Panc1 (cell line): ENCODE data around the gene KRTAP2-3. TPM values are rescaled to one million over a fixed set of nuclear protein-coding genes. Genes with fewer than 3 reads are reported as not detected.
A peak's percentile ranks its signal among the peaks of the same experiment; 100 is the strongest.
"Not testable (repeated sequence)": the region's sequence is repeated elsewhere in the genome, so short reads cannot be mapped to it uniquely, and the experiment has no call there.

Experiments used
- ATAC-seq: fragments of 200-7000 bp; cut with Tn5 transposase; 2 replicates; pipeline ENCODE4 v1.9.1; 2020; ENCODE audit warnings: mild to moderate bottlenecking, moderate library complexity
- BruUV-seq: library from RNA; stranded (reverse); fragments of 400-500 nt; replicated peaks from 2 replicates; lab custom pipeline; 2021; lab: Mats Ljungman, UMichigan
- CTCF ChIA-PET: fragments of 300-600 bp; sonication (Branson Sonifier 250); formaldehyde crosslinking; loops from one replicate; lab custom pipeline; 2022; ENCODE audit warnings: antibody characterized with exemption; lab: Charles Lee
- POLR2A ChIA-PET: fragments of 300-600 bp; sonication (Branson Sonifier 250); formaldehyde crosslinking; loops from one replicate; lab custom pipeline; 2022; ENCODE audit warnings: antibody characterized with exemption; lab: Charles Lee
- DNase-seq: peaks from one replicate; pipeline ENCODE4 v3.0.0-alpha.2; 2010; ENCODE audit warnings: low read depth, low spot score
- H3K27ac ChIP-seq: 2 replicates; pipeline ENCODE4 v1.5.1; 2011; ENCODE audit warnings: mild to moderate bottlenecking, low read length, inconsistent platforms
- H3K27me3 ChIP-seq: fragments of 200-500 bp; sonication (Bioruptor generic); 2 replicates; pipeline ENCODE4 v1.6.0; 2014; ENCODE audit warnings: low read length, inconsistent platforms; ENCODE audit not compliant: control insufficient read depth, insufficient read depth
- H3K36me3 ChIP-seq: fragments of 200-500 bp; sonication (Bioruptor generic); 2 replicates; pipeline ENCODE4 v1.5.1; 2014; ENCODE audit warnings: inconsistent platforms, mild to moderate bottlenecking, low read length, moderate library complexity; ENCODE audit not compliant: control insufficient read depth, insufficient read depth
- H3K4me1 ChIP-seq: 2 replicates; pipeline ENCODE4 v1.5.1; 2011; ENCODE audit warnings: inconsistent platforms, mild to moderate bottlenecking, low read length, moderate library complexity; ENCODE audit not compliant: control insufficient read depth, insufficient read depth
- H3K4me3 ChIP-seq, 2 experiments: 2 replicates each; pipeline ENCODE4 v1.5.1; 2011 to 2012; ENCODE audit warnings: low read depth in 2 of 2, low read length in 2 of 2, mild to moderate bottlenecking in 2 of 2, inconsistent platforms in 1 of 2, moderate library complexity in 1 of 2
- H3K9me3 ChIP-seq: fragments of 200-500 bp; sonication (Bioruptor generic); 2 replicates; pipeline ENCODE4 v1.5.1; 2014; ENCODE audit warnings: low read depth, mild to moderate bottlenecking, inconsistent platforms, low read length, moderate library complexity; ENCODE audit not compliant: control insufficient read depth, insufficient read depth
- REST ChIP-seq, 2 experiments: IDR thresholded peaks; 2 replicates each; pipeline ENCODE4 v1.6.1; 2011 to 2012; ENCODE audit warnings: low read depth in 2 of 2, control low read depth in 1 of 2, low read length in 1 of 2, mild to moderate bottlenecking in 1 of 2, moderate library complexity in 1 of 2; ENCODE audit not compliant: insufficient read depth in 1 of 2
- SIN3A ChIP-seq: IDR thresholded peaks from 2 replicates; pipeline ENCODE4 v1.6.1; 2012; ENCODE audit warnings: low read depth, mild to moderate bottlenecking, low read length, moderate library complexity, borderline replicate concordance; ENCODE audit not compliant: insufficient read depth
- in situ Hi-C: cut with HindIII; loops from 2 replicates; pipeline ENCODE4 v1.10.0; 2016; ENCODE audit warnings: low sequenced_read_pairs, low pct_unique_long_range_greater_than_20kb
- intact Hi-C: fragments of 100-400 bp; cut with micrococcal nuclease; formaldehyde crosslinking; loops from one replicate; pipeline ENCODE4 v1.10.0; 2022; ENCODE audit not compliant: unreplicated experiment
- total RNA-seq: library from RNA; stranded (reverse); gene quantifications from one replicate; pipeline ENCODE4 v1.2.1, GENCODE V29; 2021; ENCODE audit not compliant: unreplicated experiment

Gene KRTAP2-3
- total RNA-seq, 1 experiment from 2014 or later: not detected

GRCh38 chr17:41096055-41096454, 36.1 kb upstream of the KRTAP2-3 start:
- Histone ChIP-seq H3K4me1 (no peaks in the 10 kb centered on the region), H3K27me3 (no peaks in the 10 kb centered on the region), H3K9me3 (no peaks in the 10 kb centered on the region), H3K27ac (no peak overlapping the region), H3K4me3 (no peak overlapping the region), H3K36me3 (no peaks in the 10 kb centered on the region)
- in situ Hi-C loops: no loop called here
- intact Hi-C loops: no loop called here
- no TSS peak for BruUV-seq
- no peak for DNase-seq
- TF ChIP-seq SIN3A: no peak
- no peak for TF ChIP-seq REST (IDR thresholded peaks at IDR 0.05; ENCODE audit: insufficient read depth in 1 of 2, low read depth in 2 of 2, low read length in 1 of 2)
- ATAC-seq: no peak
- ChIA-PET CTCF (no interaction called here), POLR2A (no interaction called here)

GRCh38 chr17:41088760-41089352, 28.9 kb upstream of the KRTAP2-3 start:
- BruUV-seq, H3K4me3 ChIP-seq, ATAC-seq, H3K4me1 ChIP-seq, H3K36me3 ChIP-seq, H3K27ac ChIP-seq, H3K9me3 ChIP-seq, intact Hi-C loops, H3K27me3 ChIP-seq, DNase-seq, in situ Hi-C loops, POLR2A ChIA-PET: not testable (repeated sequence)
- CTCF ChIA-PET: interaction anchor here (0.7 kb wide), 1 partner anchor 59 kb away, joined by 4 read pairs; no protein-coding TSS in a partner anchor

- DNase-seq, H3K27ac ChIP-seq: not testable (repeated sequence)
- CTCF ChIA-PET: interaction anchor here (0.6 kb wide), 1 partner anchor 465 kb away, joined by 5 read pairs; no protein-coding TSS in a partner anchor
These were observed 24.4 kb upstream of the KRTAP2-3 start, which contains the start of gene KRTAP4-7 for GRCh38 chr17:41084100-41084856. TSS of gene KRTAP4-7 (plus strand) at chr17:41084150. CDS start at chr17:41084207, 57 bp downstream.

GRCh38 chr17:41083427-41083826, 23.5 kb upstream of the KRTAP2-3 start:
- H3K27me3 ChIP-seq, DNase-seq, H3K27ac ChIP-seq, intact Hi-C loops, H3K4me3 ChIP-seq, H3K4me1 ChIP-seq, POLR2A ChIA-PET, BruUV-seq, CTCF ChIA-PET, H3K9me3 ChIP-seq, in situ Hi-C loops, H3K36me3 ChIP-seq: not testable (repeated sequence)
- peak; percentile 82 for ATAC-seq

More at GRCh38 chr17:41084100-41084856, 24.4 kb upstream of the KRTAP2-3 start, which contains the start of gene KRTAP4-7:
- in situ Hi-C loops, POLR2A ChIA-PET, BruUV-seq, H3K36me3 ChIP-seq, ATAC-seq, intact Hi-C loops, H3K9me3 ChIP-seq, H3K4me3 ChIP-seq, H3K4me1 ChIP-seq, H3K27me3 ChIP-seq: not testable (repeated sequence)
